GM21717 (cell line): ENCODE results near the gene B4GALT3.

Source experiments
- ATAC-seq: cut with Tn5 transposase; IDR thresholded peaks from one replicate; pipeline ENCODE4 v1.9.1; 2021; ENCODE audit warnings: mild to moderate bottlenecking, moderate library complexity; ENCODE audit not compliant: unreplicated experiment

The B4GALT3 gene

GRCh38 chr1:161206411-161207140 is 29.3 kb upstream of the B4GALT3 start:
- no peak for ATAC-seq

DNA sequence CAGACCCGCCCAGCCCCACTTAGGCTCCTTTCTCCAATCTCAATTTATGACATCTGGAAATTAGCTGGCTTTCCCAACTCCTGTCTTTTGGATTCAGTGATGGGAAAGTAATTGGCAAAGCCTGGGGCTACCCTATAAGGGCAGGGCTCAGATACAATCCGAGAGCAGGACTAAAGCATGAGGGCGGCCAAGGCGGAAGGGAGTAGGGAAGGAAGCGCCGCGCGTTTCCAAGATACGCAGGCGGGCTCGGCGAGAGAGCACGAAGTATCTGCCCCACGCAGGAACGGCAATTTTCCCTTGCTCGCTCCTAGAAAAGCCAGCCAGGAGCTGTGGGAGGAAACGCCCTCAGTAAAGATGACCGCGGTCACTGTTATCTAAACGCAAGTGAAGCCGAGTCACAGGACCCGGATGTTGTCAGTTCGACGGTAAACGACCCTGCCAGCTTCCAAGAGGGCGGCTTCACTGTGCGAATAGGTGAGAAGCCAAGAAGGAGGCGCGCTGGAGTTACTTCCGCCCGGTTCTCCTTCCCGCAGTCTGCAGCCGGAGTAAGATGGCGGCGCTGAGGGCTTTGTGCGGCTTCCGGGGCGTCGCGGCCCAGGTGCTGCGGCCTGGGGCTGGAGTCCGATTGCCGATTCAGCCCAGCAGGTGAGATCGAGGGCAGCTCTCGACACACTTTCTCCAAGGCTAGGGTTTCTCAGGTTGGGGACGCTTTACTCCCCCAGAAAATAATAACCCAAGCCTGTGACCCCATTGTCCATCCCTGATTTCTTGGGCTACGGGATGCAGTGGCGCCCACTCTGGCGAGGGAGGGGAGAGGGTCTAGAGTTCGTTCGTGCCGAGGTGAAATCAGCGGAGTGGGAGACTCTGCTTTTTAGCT is 24.8 kb upstream of the B4GALT3 start, which contains the start of gene NDUFS2:
NDUFS2 (plus strand) TSS at position 532 of the 877 bp plus-strand sequence; CDS start at position 551, 19 bp downstream.
- peak; percentile 93 for ATAC-seq

- no peak for ATAC-seq
Observed at GRCh38 chr1:161200992-161201835, 23.9 kb upstream of the B4GALT3 start.

DNA sequence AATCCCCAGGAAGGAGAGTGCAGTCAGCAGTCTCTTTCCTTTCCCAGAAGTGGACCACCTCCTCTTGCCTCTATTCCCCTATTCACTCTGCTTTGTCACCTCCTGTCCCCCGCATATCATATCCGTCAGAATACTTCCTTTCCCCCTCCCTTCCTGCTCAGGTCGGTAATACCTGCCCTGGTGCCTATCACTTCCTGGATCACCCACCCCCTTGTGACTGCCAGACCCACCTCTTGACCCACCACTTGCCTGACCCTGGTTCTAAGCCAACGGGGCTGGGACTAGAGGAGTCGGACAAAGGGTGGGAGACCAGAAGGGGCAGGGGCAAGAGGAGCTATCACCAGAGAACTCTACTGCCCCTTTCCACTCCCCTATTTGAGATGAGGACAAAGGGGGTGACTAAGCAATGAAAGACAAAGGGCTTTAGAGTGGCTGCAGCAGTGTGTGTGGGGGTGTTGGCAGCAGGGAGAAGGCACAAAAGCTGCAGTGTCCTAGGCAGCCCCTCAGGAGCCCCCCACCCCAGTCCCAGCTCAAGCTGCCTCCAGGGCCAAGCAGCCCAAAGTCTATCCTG is 23.2 kb upstream of the B4GALT3 start:
- no peak for ATAC-seq

- ATAC-seq, result no peak
Observed at GRCh38 chr1:161199506-161200139, 22.3 kb upstream of the B4GALT3 start.

DNA sequence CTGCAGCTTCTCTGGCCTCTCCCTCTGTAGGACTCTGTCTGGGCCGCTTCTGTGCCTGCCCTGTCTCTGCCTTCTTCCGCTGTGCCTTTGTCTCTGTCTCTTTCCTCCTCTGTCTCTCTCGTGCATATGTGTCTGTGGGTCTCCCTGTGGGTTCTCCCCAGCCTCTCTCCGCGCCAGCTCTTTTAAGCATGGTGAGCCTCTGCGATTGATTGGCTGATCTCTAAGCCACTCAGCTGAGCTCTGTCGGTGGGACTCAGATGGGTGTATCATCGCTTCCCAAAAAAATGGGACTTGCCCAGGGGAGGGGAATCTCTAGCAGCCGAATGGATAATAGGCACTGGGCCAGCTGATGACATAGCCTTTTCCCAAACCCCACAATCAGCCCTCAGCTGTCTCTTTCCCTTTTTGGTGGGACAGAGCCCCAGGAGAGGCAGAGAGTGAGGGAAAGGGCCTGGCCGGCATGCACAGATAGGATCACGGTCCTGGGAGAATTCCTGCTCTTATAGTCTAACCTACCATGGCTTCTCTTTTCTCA is 21.7 kb upstream of the B4GALT3 start, which contains the start of gene ADAMTS4:
ADAMTS4 (minus strand) TSS at position 158 of the 535 bp plus-strand sequence. CDS start 427 bp downstream, outside the sequence.
- no peak for ATAC-seq

- no peak for ATAC-seq
Observed at GRCh38 chr1:161198194-161198896, 21.0 kb upstream of the B4GALT3 start.

DNA sequence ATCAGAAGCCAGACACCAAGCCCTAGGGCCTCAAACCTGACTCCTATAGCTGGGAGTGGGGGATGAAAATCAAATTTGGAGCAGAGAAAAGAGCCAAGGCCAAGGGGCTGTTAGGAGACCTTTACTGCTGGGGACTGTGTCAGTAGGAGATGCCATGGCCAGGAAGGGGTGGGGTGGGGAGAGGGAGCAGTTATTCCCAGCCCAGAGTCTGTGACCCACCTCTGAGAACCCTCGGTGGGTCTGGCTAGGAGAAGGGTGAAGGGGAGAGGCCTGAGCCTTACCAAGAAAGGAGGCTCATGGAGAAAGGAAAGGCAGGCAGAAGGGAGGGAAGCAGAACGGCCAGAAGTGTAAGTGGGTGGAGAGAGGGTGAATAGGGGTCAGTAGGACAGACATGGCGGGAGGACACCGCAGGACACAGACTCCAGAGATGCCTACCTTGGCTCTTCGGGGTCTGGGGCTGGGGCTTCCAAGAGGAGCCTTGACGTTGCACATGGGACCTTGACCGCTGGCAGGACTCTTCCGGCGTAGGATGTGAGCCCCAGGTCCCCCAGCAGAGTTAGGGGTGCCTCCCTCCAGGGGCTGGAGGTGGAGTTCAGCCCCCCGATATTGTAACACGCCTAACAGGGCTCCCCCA is 20.4 kb upstream of the B4GALT3 start:
- ATAC-seq, result no peak

- no peak for ATAC-seq
Observed at GRCh38 chr1:161196521-161197451, 19.5 kb upstream of the B4GALT3 start.

DNA sequence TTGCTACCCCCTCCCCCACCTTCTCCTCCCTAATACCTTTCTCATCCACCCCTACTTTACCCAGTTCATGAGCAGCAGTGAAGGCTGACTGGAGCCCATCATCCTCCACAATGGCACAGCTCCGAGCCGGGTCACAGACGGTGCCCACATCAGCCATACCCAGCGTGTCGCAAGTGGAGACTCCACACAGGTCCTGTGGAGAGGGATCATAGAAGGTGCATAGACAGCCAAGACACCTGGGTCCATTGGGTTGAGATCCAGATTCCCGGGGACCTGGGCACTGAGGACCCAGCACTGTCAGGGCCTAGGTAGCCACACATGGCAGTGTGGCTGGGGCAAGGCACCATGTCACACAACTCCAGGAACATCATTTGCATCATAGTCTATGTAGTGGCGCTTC is 18.8 kb upstream of the B4GALT3 start:
- ATAC-seq, result no peak

- no peak for ATAC-seq
Observed at GRCh38 chr1:161195171-161195570, 17.9 kb upstream of the B4GALT3 start.

GRCh38 chr1:161193561-161194235 is 16.4 kb upstream of the B4GALT3 start:
- no peak for ATAC-seq

DNA sequence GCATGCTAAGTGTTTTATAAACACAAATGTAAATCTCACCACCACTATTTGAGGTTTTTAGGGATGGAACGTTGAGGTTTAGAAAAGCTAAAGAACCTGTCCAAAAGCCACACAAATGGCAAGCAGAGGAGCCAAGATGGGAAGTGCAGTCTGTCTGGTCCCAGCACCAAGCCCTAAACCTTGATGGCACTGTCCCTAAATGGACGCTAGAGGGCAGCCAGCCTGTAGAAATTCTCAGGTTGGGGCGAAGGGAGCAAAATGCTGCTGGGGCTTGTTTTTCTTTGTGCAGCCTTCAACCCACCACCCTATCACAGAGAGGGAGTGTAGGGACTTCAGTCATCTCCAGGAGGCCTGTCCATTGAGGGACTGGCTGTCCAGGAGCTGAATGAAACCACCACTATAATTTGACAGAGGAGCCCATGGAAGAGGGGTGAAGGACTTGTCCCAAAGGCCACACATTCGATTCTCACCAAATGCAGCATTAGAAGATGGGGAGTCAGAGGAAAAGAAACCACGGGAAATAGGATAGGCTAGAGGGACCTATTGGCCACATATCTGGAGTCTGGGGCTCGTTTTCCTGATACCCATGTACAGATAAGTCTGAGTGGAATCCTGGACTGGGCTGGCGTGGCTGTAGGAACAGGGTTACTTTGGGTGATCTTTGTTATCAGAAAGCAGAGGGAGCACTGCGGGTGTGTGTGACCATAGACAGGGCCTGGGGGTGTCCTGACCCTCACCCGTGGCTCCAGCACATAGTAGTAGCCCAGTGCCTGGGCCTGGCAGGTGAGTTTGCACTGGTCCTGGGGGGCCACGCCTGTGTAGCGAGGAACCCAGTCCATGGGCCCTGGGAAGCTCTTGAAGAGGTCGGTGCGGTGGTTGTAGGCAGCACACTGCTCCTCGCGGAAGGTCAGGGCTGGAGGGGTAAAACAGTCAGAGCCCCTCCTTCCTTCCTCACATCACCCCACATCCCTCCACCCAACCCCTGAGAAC is 15.5 kb upstream of the B4GALT3 start:
- peak; percentile 69 for ATAC-seq

DNA sequence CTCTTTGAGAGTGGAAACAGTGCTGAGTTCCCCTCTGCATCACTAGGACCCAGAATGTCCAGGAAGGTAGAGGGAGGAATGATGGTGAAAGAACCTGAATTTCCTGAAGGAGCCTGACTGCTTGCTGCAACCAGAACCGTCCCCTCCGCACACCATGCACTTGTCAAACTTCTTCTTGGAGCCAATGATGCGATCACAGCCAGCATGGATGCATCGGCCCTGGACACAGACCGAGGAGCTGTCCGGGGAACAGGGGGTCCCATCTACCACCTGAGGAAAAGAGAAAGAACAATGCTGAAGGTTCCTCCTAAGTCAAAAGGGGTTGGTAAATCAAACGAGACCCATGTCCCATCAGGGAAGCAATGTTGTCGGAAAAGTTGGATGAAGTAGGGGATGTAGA is 14.7 kb upstream of the B4GALT3 start:
- no peak for ATAC-seq

DNA sequence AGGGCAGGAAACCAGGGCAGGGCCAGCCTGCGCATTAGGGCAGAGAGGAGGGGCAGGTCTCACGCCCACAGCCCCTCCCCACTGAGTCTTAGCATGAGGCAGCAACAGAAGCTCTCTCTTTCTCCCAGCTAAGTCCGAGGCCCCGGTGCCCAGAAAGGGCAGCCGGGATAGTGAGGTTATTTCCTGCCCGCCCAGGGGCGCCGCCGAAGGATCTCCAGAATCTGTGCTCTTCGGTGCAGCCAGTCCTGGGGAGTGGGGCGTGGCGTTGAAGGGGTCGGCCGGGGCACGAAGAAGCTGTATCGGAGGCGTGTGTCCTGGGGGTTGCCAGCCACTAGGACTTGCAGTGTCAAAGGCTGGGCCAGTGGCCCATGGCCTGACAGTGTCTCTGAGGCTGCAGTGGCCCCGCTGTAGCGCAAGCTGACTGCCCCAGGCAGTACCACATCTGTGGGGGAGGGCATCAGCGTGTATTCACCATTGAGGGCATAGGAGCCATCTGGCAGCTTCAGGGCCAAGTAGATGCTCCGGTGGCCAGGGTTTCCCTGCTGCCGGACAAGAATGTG is 13.7 kb upstream of the B4GALT3 start:
- ATAC-seq, result no peak

DNA sequence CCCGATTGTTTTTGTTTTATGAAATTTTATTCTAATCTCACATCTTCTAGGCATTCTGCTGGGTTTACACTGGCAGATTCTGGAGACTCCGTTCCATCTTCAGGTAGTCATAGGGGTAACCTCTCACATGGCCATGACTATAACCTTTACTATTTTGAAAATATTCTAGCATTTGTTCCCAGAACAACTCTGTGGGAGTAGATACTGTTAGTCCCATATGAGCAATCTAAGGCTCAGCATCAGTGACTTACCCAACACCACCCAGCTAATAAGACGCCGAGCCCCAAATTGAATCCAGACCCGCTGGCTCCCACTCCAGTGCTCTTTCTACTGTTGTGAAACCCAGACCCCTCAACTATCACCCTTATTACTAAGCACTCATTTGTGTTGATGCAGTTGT is 11.7 kb upstream of the B4GALT3 start:
- ATAC-seq, result no peak
